Psoas muscle (tissue), 8 donors: ENCODE data around the gene BEX4. TPM values are rescaled to one million over a fixed set of nuclear protein-coding genes. Genes with fewer than 3 reads are reported as not detected.
"Not testable (repeated sequence)": the region's sequence is repeated elsewhere in the genome, so short reads cannot be mapped to it uniquely, and the experiment has no call there.

ENCODE experiments used
- ATAC-seq, 4 donors: fragments of 200-7000 bp; cut with Tn5 transposase; one replicate each; pipeline ENCODE4 v1.9.1; 2020; ENCODE audit warnings: moderate library complexity in 3 of 4, mild to moderate bottlenecking in 2 of 4
- DNase-seq, 2 donors: peaks; one replicate each; pipeline ENCODE4 v3.0.0-alpha.2; 2020
- H3K27ac ChIP-seq: fragments of 200-600 bp; one replicate; pipeline ENCODE4 v1.8.0; 2022
- H3K27me3 ChIP-seq, 3 donors: fragments of 200-600 bp in 1 of 3; one replicate each; pipeline versions ENCODE4 v1.6.1 to v1.8.0; 2013 to 2022; ENCODE audit warnings: low read length in 2 of 3, mild to moderate bottlenecking in 2 of 3, moderate library complexity in 1 of 3; ENCODE audit not compliant: insufficient read depth in 3 of 3
- H3K36me3 ChIP-seq, 2 donors: fragments of 200-600 bp in 1 of 2; one replicate each; pipeline versions ENCODE4 v1.6.1 to v1.8.0; 2013 to 2022; ENCODE audit warnings: low read depth in 1 of 2, mild to moderate bottlenecking in 1 of 2, moderate library complexity in 1 of 2; ENCODE audit not compliant: insufficient read depth in 1 of 2
- H3K4me1 ChIP-seq: fragments of 200-600 bp; one replicate; pipeline ENCODE4 v1.8.0; 2022
- H3K4me3 ChIP-seq: fragments of 200-600 bp; one replicate; pipeline ENCODE4 v1.8.0; 2022; ENCODE audit warnings: mild to moderate bottlenecking
- H3K9me3 ChIP-seq: fragments of 200-600 bp; one replicate; pipeline ENCODE4 v1.8.0; 2022
- WGBS, 3 donors: extraction: QIAGEN DNeasy Blood & Tissue Kit; methylation state at CpG; one replicate each; pipeline versions ENCODE4 v1.1.6 to v1.1.7; 2013; 5-methylcytosine and 5-hydroxymethylcytosine counted together
- intact Hi-C, 2 donors: fragments of 100-400 bp; cut with DNase I; formaldehyde crosslinking; loops; one replicate each; pipeline versions ENCODE4 v1.11.0 to v1.14.2; 2022
- long read RNA-seq, 2 donors: library from polyadenylated mRNA; unstranded; transcript quantifications; one replicate each; pipeline ENCODE4 v2.0.0, GENCODE V29; 2021
- polyA plus RNA-seq, 3 donors: library from polyadenylated mRNA; stranded (reverse); fragments of 200-250 nt; gene quantifications; one replicate each; pipeline ENCODE4 v1.2.3, GENCODE V29; 2013
- total RNA-seq, 4 donors: library from RNA; stranded (reverse); fragmentation: NEBNext Ultra II Directional in 2 of 4; extraction: Animal tissue kit (Norgen Biotek cat#: 25700) in 2 of 4; gene quantifications; one replicate each; pipeline versions ENCODE4 v1.2.1 to v1.2.4, GENCODE V29; 2021 to 2023
- TF ChIP-seq, protein P1 (sequence below): fragments of 200-600 bp; IDR thresholded peaks from one replicate; pipeline ENCODE4 v1.8.0; 2022; ENCODE audit warnings: antibody characterized with exemption
- donor health status: healthy with polysubstance abuse.
- donor health status: DM: no; HTN: no; CAD: no; lungs with moderate emphysema.
- donor health status: Bipolar disorder and iron deficiency.
- donor health status: healthy.
- donor health status: DM: yes; HTN: yes; CAD: no.
- donor health status: DM: no; HTN: no; CAD: no.
- donor health status: DM: no; HTN: no; CAD: no.
- donor health status: DM: yes; HTN: yes; CAD: no.

The BEX4 gene, protein sequence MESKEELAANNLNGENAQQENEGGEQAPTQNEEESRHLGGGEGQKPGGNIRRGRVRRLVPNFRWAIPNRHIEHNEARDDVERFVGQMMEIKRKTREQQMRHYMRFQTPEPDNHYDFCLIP
- total RNA-seq (1 to 10 TPM; 1.9 to 4.6 (median 2.8) TPM), polyA plus RNA-seq (1 to 10 TPM; 3.7 to 4.9 (median 4.0) TPM)
- long read RNA-seq, donor 1, partial matches to known transcripts = 0 of 5 reads
- long read RNA-seq, donor 1, other reads (novel, unspliced or antisense) = 2 of 5 reads
- long read RNA-seq, donor 2, partial matches to known transcripts = 0 of 1 reads
- long read RNA-seq, donor 2, other reads (novel, unspliced or antisense) = 1 of 1 reads

- H3K27me3 ChIP-seq = peaks cover 0 to 43% (median 0%) of the 10 kb centered on the region in 3 donors
- no peaks in the 10 kb centered on the region for H3K9me3 ChIP-seq
- WGBS, 3 donors = 0 to 28% (median 0%) methylated on average over 20 to 45 of the region's 45 CpGs
- intact Hi-C loops = loop anchor here in 1 of 2 donors (5.0 to 10.0 kb wide), 2 partner anchors 37 to 250 kb away; no protein-coding TSS in a partner anchor
- peak within 1 kb of the TSS; percentile 61 for H3K27ac ChIP-seq
- peak within 1 kb of the TSS; percentile 68 for H3K4me3 ChIP-seq
- peak; percentile 79 to 85 for DNase-seq
- H3K4me1 ChIP-seq = no peaks in the 10 kb centered on the region
- ATAC-seq = peak; percentile 69 to 88 (median 78)
- no peaks in the 10 kb centered on the region for H3K36me3 ChIP-seq
- TF ChIP-seq, protein P1, sequence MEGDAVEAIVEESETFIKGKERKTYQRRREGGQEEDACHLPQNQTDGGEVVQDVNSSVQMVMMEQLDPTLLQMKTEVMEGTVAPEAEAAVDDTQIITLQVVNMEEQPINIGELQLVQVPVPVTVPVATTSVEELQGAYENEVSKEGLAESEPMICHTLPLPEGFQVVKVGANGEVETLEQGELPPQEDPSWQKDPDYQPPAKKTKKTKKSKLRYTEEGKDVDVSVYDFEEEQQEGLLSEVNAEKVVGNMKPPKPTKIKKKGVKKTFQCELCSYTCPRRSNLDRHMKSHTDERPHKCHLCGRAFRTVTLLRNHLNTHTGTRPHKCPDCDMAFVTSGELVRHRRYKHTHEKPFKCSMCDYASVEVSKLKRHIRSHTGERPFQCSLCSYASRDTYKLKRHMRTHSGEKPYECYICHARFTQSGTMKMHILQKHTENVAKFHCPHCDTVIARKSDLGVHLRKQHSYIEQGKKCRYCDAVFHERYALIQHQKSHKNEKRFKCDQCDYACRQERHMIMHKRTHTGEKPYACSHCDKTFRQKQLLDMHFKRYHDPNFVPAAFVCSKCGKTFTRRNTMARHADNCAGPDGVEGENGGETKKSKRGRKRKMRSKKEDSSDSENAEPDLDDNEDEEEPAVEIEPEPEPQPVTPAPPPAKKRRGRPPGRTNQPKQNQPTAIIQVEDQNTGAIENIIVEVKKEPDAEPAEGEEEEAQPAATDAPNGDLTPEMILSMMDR = no peak
Observed at GRCh38 chrX:103214870-103215424, at the start of gene BEX4. Gene BEX4 (plus strand): TSS chrX:103215108. CDS start chrX:103216154, 1,046 bp downstream.

DNA sequence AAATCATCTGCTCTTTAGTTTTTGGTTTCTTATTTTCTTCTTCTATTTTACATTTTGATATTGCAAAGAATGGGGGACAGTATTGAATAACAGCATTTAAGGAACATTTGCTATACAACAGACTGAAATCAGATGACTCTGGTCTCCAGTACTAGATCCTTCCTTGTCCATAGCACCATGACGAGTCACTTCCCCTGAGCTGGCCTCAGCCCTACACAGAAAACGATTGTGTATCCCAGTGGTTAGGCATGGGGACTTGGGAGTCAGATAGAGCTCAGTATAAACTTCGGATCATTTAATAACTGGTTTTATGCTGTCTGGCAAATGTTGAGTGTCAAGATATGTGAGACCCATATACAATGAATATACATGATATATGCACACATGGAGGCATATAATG lies 44.7 kb upstream of the BEX4 start:
- Histone ChIP-seq H3K27ac (no peak overlapping the region), H3K4me1 (no peaks in the 10 kb centered on the region), H3K4me3 (no peak overlapping the region), H3K9me3 (no peaks in the 10 kb centered on the region), H3K36me3 (no peaks in the 10 kb centered on the region), H3K27me3 (peaks cover 0 to under 1% (median 0%) of the 10 kb centered on the region in 3 donors)
- TF ChIP-seq, protein P1 = no peak
- DNase-seq (no peak), ATAC-seq (no peak)
- 66 to 89% (median 75%) methylated on average over 3 of the region's 3 CpGs for whole genome bisulfite sequencing, 3 donors
- intact Hi-C loops = loop anchor here in 1 of 2 donors (10.0 kb wide), 1 partner anchor 225 kb away; no protein-coding TSS in a partner anchor

- peaks cover 0 to 11% (median 0%) of the 10 kb centered on the region in 3 donors for H3K27me3 ChIP-seq
- ATAC-seq (no peak), DNase-seq (no peak)
- no peaks in the 10 kb centered on the region for H3K36me3 ChIP-seq
- intact Hi-C loops = loop anchor here in 1 of 2 donors (10.0 kb wide), 1 partner anchor 227 kb away; no protein-coding TSS in a partner anchor
- TF ChIP-seq, protein P1 = no peak
- no peaks in the 10 kb centered on the region for H3K9me3 ChIP-seq
- H3K4me1 ChIP-seq = no peaks in the 10 kb centered on the region
- 54 to 79% (median 74%) methylated on average over 2 of the region's 2 CpGs for whole genome bisulfite sequencing, 3 donors
- H3K27ac ChIP-seq = no peak overlapping the region
- H3K4me3 ChIP-seq = no peak overlapping the region
Observed at GRCh38 chrX:103171353-103171752, 43.6 kb upstream of the BEX4 start.

GRCh38 chrX:103175256-103175655 lies 39.7 kb upstream of the BEX4 start:
- not testable (repeated sequence) for H3K36me3 ChIP-seq
- WGBS, 3 donors = 83 to 89% (median 86%) methylated on average over 2 of the region's 2 CpGs

More at GRCh38 chrX:103175256-103175655, 39.7 kb upstream of the BEX4 start:
- not testable (repeated sequence) for H3K27ac ChIP-seq, H3K4me3 ChIP-seq, ATAC-seq, H3K4me1 ChIP-seq, DNase-seq, H3K9me3 ChIP-seq
- intact Hi-C loops = loop anchor here in 1 of 2 donors (10.0 kb wide), 1 partner anchor 230 kb away; no protein-coding TSS in a partner anchor
- peaks cover 0 to 26% (median 0%) of the 10 kb centered on the region in 3 donors for H3K27me3 ChIP-seq
